HepG2 (cell line): Measurements from ENCODE around the gene PSMB1. TPM values are rescaled to one million over a fixed set of nuclear protein-coding genes. Genes with fewer than 3 reads are reported as not detected.

Experiments used
- KIAA2018 ChIP-seq: sonication (generic); formaldehyde crosslinking; IDR thresholded peaks from 2 replicates; pipeline ENCODE4 v1.5.0; 2020; ENCODE audit warnings: mild to moderate bottlenecking, missing genetic modification reagents, borderline replicate concordance
- NFIB ChIP-seq: sonication (generic); formaldehyde crosslinking; IDR thresholded peaks from 2 replicates; pipeline ENCODE4 v1.9.0; 2021; ENCODE audit warnings: missing genetic modification reagents, mild to moderate bottlenecking, borderline replicate concordance
- SUZ12 ChIP-seq: fragments of 150-350 bp; IDR thresholded peaks from 2 replicates; pipeline ENCODE4 v1.6.1; 2014; ENCODE audit warnings: low read depth, low read length
- ZNF264 ChIP-seq: sonication (generic); formaldehyde crosslinking; IDR thresholded peaks from 2 replicates; pipeline ENCODE4 v1.4.0; 2020; ENCODE audit warnings: missing genetic modification reagents
- ZNF407 ChIP-seq: sonication (generic); formaldehyde crosslinking; IDR thresholded peaks from one replicate; pipeline ENCODE4 v1.5.1; 2020; ENCODE audit warnings: mild to moderate bottlenecking, missing genetic modification reagents; ENCODE audit errors: not compliant biosample characterization
- ZNF691 ChIP-seq: sonication (generic); formaldehyde crosslinking; IDR thresholded peaks from 2 replicates; pipeline ENCODE4 v1.4.0; 2020; ENCODE audit warnings: missing genetic modification reagents, low read depth, mild to moderate bottlenecking, borderline replicate concordance
- polyA plus RNA-seq, 8 experiments: library from polyadenylated mRNA; depleted of rRNA in 3 of 8; stranded (reverse) in 7 of 8; unstranded in 1 of 8; fragments of >200 nt; fragmentation: Illumina TruSeq in 4 of 8; extraction: Trizol in 4 of 8; gene quantifications; 2 replicates each; pipeline versions ENCODE4 v1.2.1 to v1.2.3, GENCODE V29; 2011 to 2016; ENCODE audit warnings: low read depth in 4 of 8, missing spikeins in 1 of 8, mixed read lengths in 1 of 8; ENCODE audit not compliant: insufficient read depth in 1 of 8
- total RNA-seq, 5 experiments: library from RNA; depleted of rRNA; stranded (reverse); fragments of >200 nt; fragmentation: Illumina TruSeq; extraction: Trizol; gene quantifications; 2 replicates each; pipeline ENCODE4 v1.2.3, GENCODE V29; 2016; ENCODE audit warnings: low read depth in 1 of 5

Gene PSMB1
- total and polyA plus RNA-seq, 2 of the 13 experiments (the other 11 are each of a cell fraction or from before 2014, with no cell fraction given) = 528 to 592 TPM

GRCh38 chr6:170552765-170553533 lies at the start of gene PSMB1 (continued):
- peak; percentile 98 for TF ChIP-seq ZNF407
- 0 out of 2 replicates have a peak, but pooled peaks have one; percentile 22 for TF ChIP-seq KIAA2018
- TF ChIP-seq NFIB (CRISPR knock-in tag) = no peak
- TF ChIP-seq ZNF691 = 0 out of 2 replicates have a peak, but pooled peaks have one; percentile 70
- peak; percentile 62; the same call in 1 of the 2 replicates for TF ChIP-seq ZNF264 (CRISPR knock-in tag)
- TF ChIP-seq SUZ12 = no peak
